OCI-LY7 (cell line): Measurements from ENCODE around the gene RAPGEF2. TPM values are rescaled to one million over a fixed set of nuclear protein-coding genes. Genes with fewer than 3 reads are reported as not detected.

ENCODE experiments used
- BruUV-seq: library from RNA; stranded (reverse); fragments of 400-500 nt; replicated peaks from 2 replicates; lab custom pipeline; 2021; lab: Mats Ljungman, UMichigan
- CTCF ChIA-PET: fragments of 300-600 bp; sonication (Branson Sonifier 250); formaldehyde crosslinking; loops from one replicate; lab custom pipeline; 2022; ENCODE audit warnings: antibody characterized with exemption; ENCODE audit not compliant: unreplicated experiment; lab: Charles Lee
- POLR2A ChIA-PET: fragments of 300-600 bp; sonication (Branson Sonifier 250); formaldehyde crosslinking; loops from one replicate; lab custom pipeline; 2022; ENCODE audit warnings: antibody characterized with exemption; lab: Charles Lee
- DNase-seq: peaks from one replicate; pipeline ENCODE4 v3.0.0-alpha.2; 2015; ENCODE audit warnings: low spot score
- H2AFZ ChIP-seq: fragments of 200-600 bp; sonication (generic), shearing (Covaris generic); 2 replicates; pipeline ENCODE4 v1.6.1; 2014; ENCODE audit warnings: mild to moderate bottlenecking, antibody characterized with exemption, low read length, moderate library complexity
- H3K27ac ChIP-seq: fragments of 200-600 bp; sonication (generic); 2 replicates; pipeline ENCODE4 v1.5.1; 2014; ENCODE audit warnings: mixed run types, low read depth, mild to moderate bottlenecking, moderate library complexity, low read length, inconsistent platforms; ENCODE audit not compliant: poor library complexity, severe bottlenecking
- H3K36me3 ChIP-seq: fragments of 200-600 bp; sonication (generic); 2 replicates; pipeline ENCODE4 v1.6.1; 2014; ENCODE audit warnings: mild to moderate bottlenecking, antibody characterized with exemption, low read length, moderate library complexity, mixed read lengths; ENCODE audit not compliant: insufficient read depth
- H3K4me1 ChIP-seq: fragments of 200-600 bp; sonication (generic); 2 replicates; pipeline ENCODE4 v1.5.1; 2014; ENCODE audit warnings: mild to moderate bottlenecking, low read length; ENCODE audit not compliant: insufficient read depth, poor library complexity, severe bottlenecking
- H3K4me2 ChIP-seq: fragments of 200-600 bp; sonication (generic); 2 replicates; pipeline ENCODE4 v1.6.1; 2014; ENCODE audit warnings: mild to moderate bottlenecking, low read length
- H3K4me3 ChIP-seq: fragments of 200-600 bp; sonication (generic); 2 replicates; pipeline ENCODE4 v1.5.1; 2014; ENCODE audit warnings: mild to moderate bottlenecking, low read depth, low read length; ENCODE audit not compliant: poor library complexity, severe bottlenecking
- H3K79me2 ChIP-seq: fragments of 200-600 bp; sonication (generic); 2 replicates; pipeline ENCODE4 v1.6.1; 2016; ENCODE audit warnings: low read depth, mild to moderate bottlenecking, low read length, moderate library complexity, mixed read lengths; ENCODE audit not compliant: insufficient read depth
- H3K9me2 ChIP-seq: fragments of 200-600 bp; sonication (generic); 2 replicates; pipeline ENCODE4 v1.6.1; 2016; ENCODE audit warnings: mild to moderate bottlenecking, low read length, mixed read lengths; ENCODE audit not compliant: insufficient read depth
- H3K9me3 ChIP-seq: fragments of 200-600 bp; sonication (generic); 2 replicates; pipeline ENCODE4 v1.6.1; 2014; ENCODE audit warnings: mild to moderate bottlenecking, mixed run types, low read length, mixed read lengths
- H4K20me1 ChIP-seq: fragments of 200-600 bp; sonication (generic); 2 replicates; pipeline ENCODE4 v1.6.1; 2014; ENCODE audit warnings: mild to moderate bottlenecking, antibody characterized with exemption, low read length, moderate library complexity, mixed read lengths; ENCODE audit not compliant: insufficient read depth
- EZH2phosphoT487 ChIP-seq: fragments of 200-600 bp; sonication (generic); IDR thresholded peaks from 2 replicates; pipeline ENCODE4 v1.6.1; 2018; ENCODE audit warnings: low read depth, borderline replicate concordance, mild to moderate bottlenecking, mixed run types, antibody characterized with exemption, low read length, moderate library complexity, mixed read lengths
- intact Hi-C: fragments of 100-400 bp; cut with micrococcal nuclease; formaldehyde crosslinking; loops from one replicate; pipeline ENCODE4 v1.10.0; 2022; ENCODE audit not compliant: unreplicated experiment
- total RNA-seq, 2 experiments: library from RNA; depleted of rRNA in 1 of 2; stranded (reverse); fragments of >200 nt in 1 of 2; shearing (Covaris generic) in 1 of 2; gene quantifications; 2 replicates each; pipeline ENCODE4 v1.2.3, GENCODE V29; 2014 to 2022
- TF ChIP-seq, protein P1 (sequence below): fragments of 200-600 bp; sonication (generic); conservative IDR thresholded peaks from 2 replicates; pipeline ENCODE4 v1.5.1; 2014; ENCODE audit warnings: mild to moderate bottlenecking, antibody characterized with exemption, low read length, moderate library complexity, mixed read lengths

RAPGEF2 gene
- total RNA-seq, 2 experiments from 2014 or later = 4.6 to 6.5 TPM

DNA sequence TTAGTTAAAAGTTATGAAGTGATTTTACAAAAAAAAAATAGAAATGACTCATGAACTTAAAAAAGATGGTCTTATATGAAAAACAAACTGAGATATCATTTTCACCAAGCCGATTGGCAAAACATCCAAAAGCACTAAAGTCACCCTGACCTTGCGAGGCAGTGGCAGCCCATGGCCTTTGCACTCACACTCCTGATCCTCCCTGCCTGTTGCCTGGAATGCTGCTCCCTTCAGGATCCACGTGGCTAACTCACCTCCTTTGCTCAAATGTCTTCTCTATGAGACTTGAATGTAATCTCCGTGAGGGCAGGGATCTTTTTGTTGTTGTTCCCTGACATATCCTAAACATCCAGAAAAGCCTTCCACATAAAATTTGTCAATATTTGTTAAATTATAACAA lies 106.4 kb downstream of the RAPGEF2 start:
- Histone ChIP-seq H3K9me2 (no peaks in the 10 kb centered on the region), H2AFZ (no peak overlapping the region), H3K9me3 (no peaks in the 10 kb centered on the region), H4K20me1 (no peaks in the 10 kb centered on the region), H3K4me1 (peaks cover 6% of the 10 kb centered on the region), H3K79me2 (no peaks in the 10 kb centered on the region), H3K4me2 (no peak overlapping the region), H3K27ac (no peak overlapping the region), H3K36me3 (no peaks in the 10 kb centered on the region), H3K4me3 (no peak overlapping the region)
- CTCF ChIA-PET = no interaction called here
- no peak for TF ChIP-seq EZH2phosphoT487
- TF ChIP-seq, protein P1, sequence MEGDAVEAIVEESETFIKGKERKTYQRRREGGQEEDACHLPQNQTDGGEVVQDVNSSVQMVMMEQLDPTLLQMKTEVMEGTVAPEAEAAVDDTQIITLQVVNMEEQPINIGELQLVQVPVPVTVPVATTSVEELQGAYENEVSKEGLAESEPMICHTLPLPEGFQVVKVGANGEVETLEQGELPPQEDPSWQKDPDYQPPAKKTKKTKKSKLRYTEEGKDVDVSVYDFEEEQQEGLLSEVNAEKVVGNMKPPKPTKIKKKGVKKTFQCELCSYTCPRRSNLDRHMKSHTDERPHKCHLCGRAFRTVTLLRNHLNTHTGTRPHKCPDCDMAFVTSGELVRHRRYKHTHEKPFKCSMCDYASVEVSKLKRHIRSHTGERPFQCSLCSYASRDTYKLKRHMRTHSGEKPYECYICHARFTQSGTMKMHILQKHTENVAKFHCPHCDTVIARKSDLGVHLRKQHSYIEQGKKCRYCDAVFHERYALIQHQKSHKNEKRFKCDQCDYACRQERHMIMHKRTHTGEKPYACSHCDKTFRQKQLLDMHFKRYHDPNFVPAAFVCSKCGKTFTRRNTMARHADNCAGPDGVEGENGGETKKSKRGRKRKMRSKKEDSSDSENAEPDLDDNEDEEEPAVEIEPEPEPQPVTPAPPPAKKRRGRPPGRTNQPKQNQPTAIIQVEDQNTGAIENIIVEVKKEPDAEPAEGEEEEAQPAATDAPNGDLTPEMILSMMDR = no peak
- intact Hi-C loops = loop anchor here (10.0 kb wide), 1 partner anchor 944 kb away; no protein-coding TSS in a partner anchor
- no TSS peak for BruUV-seq
- DNase-seq = no peak
- POLR2A ChIA-PET = no interaction called here

DNA sequence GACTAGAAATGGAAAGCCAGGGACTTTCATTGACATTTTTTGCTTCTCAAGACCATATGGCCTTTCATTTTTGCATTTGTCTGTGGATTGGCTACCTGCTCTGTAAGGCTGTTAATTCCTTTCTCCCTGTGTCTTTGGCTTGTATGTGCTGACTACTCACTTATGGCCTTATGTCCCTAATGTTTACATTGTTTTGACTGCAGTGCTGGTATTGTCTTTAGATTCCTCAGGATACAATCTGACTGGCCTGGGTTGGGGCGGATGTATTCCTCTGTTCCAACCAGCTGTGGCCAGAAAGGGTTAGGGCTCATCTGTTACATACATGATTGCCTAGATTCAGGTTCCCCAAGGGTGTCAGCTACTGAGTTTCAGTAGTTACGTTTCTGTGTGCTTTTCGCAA lies 108.1 kb downstream of the RAPGEF2 start:
- TF ChIP-seq, protein P1 = no peak
- no peak for TF ChIP-seq EZH2phosphoT487
- no peaks in the 10 kb centered on the region for H3K36me3 ChIP-seq
- no peak overlapping the region for H3K4me3 ChIP-seq
- intact Hi-C loops = no loop called here
- ChIA-PET POLR2A (interaction anchor here (0.6 kb wide), 2 partner anchors 117 to 1830 kb away, joined by 3 read pairs; no protein-coding TSS in a partner anchor), CTCF (no interaction called here)
- no peaks in the 10 kb centered on the region for H3K9me2 ChIP-seq
- no peaks in the 10 kb centered on the region for H4K20me1 ChIP-seq
- no peaks in the 10 kb centered on the region for H3K9me3 ChIP-seq
- no TSS peak for BruUV-seq
- H3K27ac ChIP-seq = no peak overlapping the region
- H3K4me2 ChIP-seq = no peak overlapping the region
- H2AFZ ChIP-seq = no peak overlapping the region
- H3K4me1 ChIP-seq = peaks cover 6% of the 10 kb centered on the region
- H3K79me2 ChIP-seq = no peaks in the 10 kb centered on the region
- no peak for DNase-seq

DNA sequence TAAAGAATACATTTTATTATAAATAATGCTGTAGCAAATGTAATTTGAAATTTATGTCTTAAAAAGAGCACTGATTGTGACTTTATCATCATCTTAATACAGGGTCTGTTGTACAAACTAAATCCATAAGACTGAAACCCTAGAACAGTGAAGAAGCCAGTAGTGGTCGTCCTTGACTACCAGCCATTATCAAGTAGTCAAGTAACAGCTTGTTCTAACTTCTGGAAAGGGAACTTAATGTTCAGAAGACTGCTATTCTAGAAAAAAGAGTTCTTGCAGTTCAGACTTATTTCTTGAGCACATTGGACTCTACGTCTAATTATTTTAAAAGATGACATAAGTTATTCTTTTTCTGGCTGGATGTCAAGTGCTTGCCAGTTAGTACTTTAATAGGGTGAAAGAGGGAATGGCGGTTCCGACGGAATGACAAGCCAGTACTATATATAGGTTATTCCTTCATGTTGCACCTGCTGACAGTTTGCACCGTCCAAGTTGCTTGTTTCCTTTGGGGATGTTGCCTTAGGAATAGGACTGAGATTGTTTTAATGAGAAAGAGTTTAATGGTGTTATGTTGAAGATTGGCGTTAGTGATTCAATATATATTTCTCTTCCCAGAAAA lies 109.9 kb downstream of the RAPGEF2 start:
- BruUV-seq = no TSS peak
- Histone ChIP-seq H3K4me2 (no peak overlapping the region), H3K36me3 (no peaks in the 10 kb centered on the region), H3K27ac (no peak overlapping the region), H3K4me1 (no peaks in the 10 kb centered on the region), H3K79me2 (no peaks in the 10 kb centered on the region), H3K4me3 (no peak overlapping the region), H3K9me2 (no peaks in the 10 kb centered on the region), H3K9me3 (no peaks in the 10 kb centered on the region), H4K20me1 (no peaks in the 10 kb centered on the region), H2AFZ (no peak overlapping the region)
- TF ChIP-seq EZH2phosphoT487 = no peak
- TF ChIP-seq, protein P1 = no peak
- ChIA-PET POLR2A (interaction anchor here (0.6 kb wide), 1 partner anchor 31 kb away, joined by 3 read pairs; no protein-coding TSS in a partner anchor), CTCF (no interaction called here)
- intact Hi-C loops = no loop called here
- DNase-seq = no peak
